Left ventricle myocardium superior (tissue), 1 donor: ENCODE data around the gene SSX1. TPM values are rescaled to one million over a fixed set of nuclear protein-coding genes. Genes with fewer than 3 reads are reported as not detected.
"Not testable (repeated sequence)": the region's sequence is repeated elsewhere in the genome, so short reads cannot be mapped to it uniquely, and the experiment has no call there.

Source experiments
- ATAC-seq: fragments of 200-7000 bp; cut with Tn5 transposase; one replicate; pipeline ENCODE4 v1.9.1; 2020; ENCODE audit warnings: mild to moderate bottlenecking, moderate library complexity
- DNase-seq: peaks from one replicate; pipeline ENCODE4 v3.0.0-alpha.2; 2020
- intact Hi-C: fragments of 100-400 bp; cut with micrococcal nuclease; formaldehyde crosslinking; loops from one replicate; pipeline ENCODE4 v1.11.0; 2022
- long read RNA-seq: library from polyadenylated mRNA; unstranded; transcript quantifications from one replicate; pipeline ENCODE4 v2.0.0, GENCODE V29; 2021
- total RNA-seq: library from RNA; stranded (reverse); fragmentation: NEBNext Ultra II Directional; extraction: Animal tissue kit (Norgen Biotek cat#: 25700); gene quantifications from one replicate; pipeline ENCODE4 v1.2.1, GENCODE V29; 2021
- donor health status: DM: no; HTN: yes; CAD: no; lungs with severe emphysema.

Gene SSX1, protein sequence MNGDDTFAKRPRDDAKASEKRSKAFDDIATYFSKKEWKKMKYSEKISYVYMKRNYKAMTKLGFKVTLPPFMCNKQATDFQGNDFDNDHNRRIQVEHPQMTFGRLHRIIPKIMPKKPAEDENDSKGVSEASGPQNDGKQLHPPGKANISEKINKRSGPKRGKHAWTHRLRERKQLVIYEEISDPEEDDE
- not detected for total RNA-seq
- long read RNA-seq = 0 reads

DNA sequence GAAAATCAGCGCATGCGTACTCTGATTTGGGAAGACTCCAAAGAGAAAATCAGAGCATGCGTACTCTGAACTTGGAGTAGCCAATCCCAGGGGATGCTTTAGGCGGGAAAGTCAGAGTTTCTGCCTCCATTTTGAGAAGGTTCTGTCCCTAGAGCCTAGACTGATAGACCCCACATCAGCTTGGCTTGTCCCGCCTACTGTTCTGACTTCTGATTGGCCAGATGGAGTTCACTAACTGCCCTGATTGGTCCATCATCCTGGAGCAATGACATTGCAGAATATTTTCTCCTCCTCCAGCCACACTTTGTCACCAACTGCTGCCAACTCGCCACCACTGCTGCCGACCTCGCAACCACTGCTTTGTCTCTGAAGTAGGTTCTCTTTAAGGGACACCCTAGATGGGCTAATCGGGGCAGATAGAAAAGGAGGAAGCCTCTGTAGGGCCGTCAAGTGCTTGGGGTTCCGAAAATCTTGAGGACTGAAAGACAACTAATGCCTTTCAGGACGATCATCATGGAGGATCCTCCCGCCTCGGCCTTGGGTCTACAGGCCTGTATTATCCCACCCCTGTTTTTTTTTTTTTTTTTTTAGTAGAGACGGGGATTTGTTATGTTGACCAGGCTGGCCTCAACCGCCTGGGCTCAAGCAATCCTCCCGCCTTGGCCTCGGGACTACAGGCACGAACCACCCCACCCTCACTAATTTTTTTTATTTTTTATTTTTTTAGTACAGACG lies at the start of gene SSX1:
SSX1 (plus strand) TSS at position 331 of the 735 bp plus-strand sequence. CDS start 1,850 bp downstream, outside the sequence.
- DNase-seq, ATAC-seq, intact Hi-C loops: not testable (repeated sequence)

DNA sequence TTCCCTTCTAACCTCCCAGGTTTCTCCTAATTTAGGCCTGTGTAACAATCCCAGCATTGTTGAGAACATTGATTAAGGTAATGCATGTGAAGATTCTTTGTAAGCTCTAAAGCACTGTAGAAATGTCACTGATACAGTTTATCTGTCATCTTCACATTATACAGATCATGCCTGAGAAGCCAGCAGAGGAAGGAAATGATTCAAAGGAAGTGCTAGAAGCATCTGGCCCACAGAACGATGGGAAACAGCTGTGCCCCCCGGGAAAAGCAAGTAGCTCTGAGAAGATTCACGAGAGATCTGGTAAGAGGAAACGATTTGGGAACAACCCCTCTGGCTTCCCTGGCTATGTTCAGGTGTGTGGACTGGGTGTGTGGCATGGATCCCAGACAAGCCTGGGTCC lies 40.9 kb upstream of the SSX1 start:
- ATAC-seq, intact Hi-C loops, DNase-seq: not testable (repeated sequence)

DNA sequence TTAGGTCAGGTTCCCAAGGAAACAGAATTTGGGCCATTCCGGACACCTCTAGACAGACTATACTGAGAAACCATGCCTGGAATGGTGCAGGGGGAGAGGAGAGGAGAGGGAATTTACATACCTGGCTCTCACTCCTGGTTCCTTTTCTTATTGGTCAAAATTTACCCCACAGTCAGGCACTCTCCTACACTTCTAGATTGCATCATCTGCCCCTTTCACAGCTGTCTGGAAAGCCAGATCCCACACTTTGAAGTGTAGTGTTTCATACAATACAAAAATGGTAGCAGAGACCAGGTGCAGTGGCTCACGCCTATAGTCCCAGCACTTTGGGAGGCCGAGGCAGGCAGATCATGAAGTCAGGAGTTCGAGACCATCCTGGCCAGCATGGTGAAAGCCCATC lies 31.0 kb upstream of the SSX1 start:
- ATAC-seq, intact Hi-C loops, DNase-seq: not testable (repeated sequence)

DNA sequence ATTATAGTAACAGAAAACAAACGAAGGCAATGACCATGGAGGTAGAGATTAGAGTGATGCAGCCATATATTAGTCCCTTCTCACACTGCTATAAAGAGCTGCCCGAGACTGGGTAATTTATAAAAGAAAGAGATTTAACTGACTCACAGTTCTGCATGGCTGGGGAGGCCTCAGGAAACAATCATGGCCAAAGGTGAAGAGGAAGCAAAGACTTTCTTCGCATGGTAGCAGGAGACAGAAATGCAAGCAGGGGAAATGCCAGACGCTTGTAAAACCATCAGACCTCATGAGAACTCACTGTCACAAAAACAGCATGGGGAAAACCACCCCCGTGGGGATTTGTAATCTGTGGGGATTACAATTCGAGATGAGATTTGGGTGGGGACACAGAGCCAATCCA lies 2.2 kb upstream of the SSX1 start:
- intact Hi-C loops, DNase-seq, ATAC-seq: not testable (repeated sequence)

DNA sequence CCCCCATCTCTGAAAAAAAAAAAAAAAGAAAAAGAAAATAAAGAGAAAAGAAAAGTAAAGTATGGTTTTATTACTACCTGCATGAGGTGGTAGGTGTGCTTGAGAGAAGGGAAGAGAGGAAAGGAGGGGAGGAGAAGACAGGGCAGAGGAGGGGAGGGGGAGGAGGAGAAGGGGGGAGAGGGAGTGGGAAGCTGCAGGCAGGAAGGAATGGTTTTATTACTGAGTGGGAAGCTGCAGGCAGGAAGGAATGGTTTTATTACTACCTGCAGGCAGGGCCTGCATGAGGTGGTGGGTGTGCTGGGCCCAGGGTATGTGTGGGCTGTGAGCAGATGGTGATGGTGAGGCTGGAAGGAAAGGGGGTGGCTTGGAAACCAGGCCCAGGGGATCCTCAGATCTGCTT lies 19.2 kb downstream of the SSX1 start:
- intact Hi-C loops, ATAC-seq, DNase-seq: not testable (repeated sequence)

DNA sequence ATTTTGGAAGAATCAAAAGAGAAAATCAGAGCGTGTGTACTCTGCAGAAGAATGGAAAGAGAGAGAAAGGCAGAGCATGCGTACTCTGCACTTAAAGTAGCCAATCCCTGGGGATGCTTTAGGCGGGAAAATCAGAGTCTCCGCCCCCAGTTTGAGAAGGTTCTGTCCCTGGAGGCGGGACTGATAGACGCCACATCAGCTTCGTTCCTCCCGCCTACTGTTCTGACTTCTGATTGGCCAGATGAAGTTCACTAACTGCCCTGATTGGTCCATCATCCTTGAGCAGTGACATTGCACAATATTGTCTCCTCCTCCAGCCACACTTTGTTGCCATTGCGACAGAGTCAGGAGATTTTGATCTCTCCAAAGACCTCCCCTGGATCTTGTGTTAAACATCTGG lies 23.8 kb downstream of the SSX1 start:
- DNase-seq (no peak), ATAC-seq (no peak)
- intact Hi-C loops = no loop called here

DNA sequence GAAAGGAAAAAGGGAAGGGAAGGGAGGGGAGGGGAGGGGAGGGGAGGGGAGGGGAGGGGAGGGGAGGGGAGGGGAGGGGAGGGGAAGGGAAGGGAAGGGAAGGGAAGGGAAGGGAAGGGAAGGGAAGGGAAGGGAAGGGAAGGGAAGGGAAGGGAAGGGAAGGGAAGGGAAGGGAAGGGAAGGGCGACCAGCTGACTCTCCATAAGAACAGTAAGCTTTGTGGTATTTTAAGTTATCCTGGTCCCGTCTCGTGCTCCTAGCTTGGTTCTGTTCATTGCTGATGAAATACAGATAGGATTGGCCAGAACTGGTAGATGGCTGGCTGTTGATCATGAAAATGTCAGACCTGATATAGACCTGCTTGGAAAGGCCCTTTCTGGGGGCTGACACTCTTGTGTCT lies 25.5 kb downstream of the SSX1 start:
- DNase-seq, intact Hi-C loops, ATAC-seq: not testable (repeated sequence)

DNA sequence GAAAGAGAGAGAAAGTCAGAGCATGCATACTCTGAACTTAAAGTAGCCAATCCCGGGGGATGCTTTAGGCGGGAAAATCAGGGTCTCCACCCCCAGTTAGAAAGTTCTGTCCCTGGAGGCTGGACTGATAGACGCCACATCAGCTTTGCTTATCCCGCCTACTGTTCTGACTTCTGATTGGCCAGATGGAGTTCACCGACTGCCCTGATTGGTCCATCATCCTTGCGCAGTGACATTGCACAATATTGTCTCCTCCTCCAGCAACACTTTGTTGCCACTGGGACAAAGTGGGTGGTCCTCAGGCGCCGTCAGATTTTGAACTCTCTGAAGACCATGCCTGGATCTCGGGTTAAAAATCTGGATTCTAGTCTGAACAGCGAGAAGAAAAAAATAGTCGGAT lies 51.0 kb downstream of the SSX1 start:
- no peak for ATAC-seq
- intact Hi-C loops = no loop called here
- DNase-seq = no peak

DNA sequence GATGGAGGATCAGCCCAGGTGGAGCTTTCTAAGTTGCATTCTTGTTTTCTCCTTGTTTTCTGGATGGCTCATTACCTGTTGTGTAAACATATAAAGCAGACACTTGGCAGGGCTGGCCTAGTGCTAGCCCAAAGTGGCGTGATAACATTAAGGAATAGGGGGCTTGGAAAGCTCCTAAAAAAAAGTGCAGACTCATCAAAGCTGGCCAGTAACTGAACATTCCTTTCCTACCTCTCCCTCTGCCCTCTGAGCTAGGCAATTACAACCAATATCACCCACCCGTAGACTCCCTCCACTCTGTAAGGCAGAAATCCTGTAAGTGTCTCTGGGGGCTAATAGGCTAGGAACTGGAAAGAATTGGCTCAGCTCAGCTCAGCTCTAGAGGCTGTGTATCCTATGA lies 58.8 kb downstream of the SSX1 start:
- DNase-seq, intact Hi-C loops, ATAC-seq: not testable (repeated sequence)

Other genes starting within 250 kb of the SSX1 start
- gene SPACA5, start 248.4 kb upstream of the SSX1 start, total RNA-seq = not detected
- 3.0 TPM for gene ZNF630, start 183.8 kb upstream of the SSX1 start, total RNA-seq
- gene SPACA5B, start 124.8 kb upstream of the SSX1 start, total RNA-seq = not detected
- gene SSX5, start 58.6 kb upstream of the SSX1 start, total RNA-seq = not detected
- not detected for gene SSX3, start 101.3 kb downstream of the SSX1 start, total RNA-seq
- gene SSX4, start 128.1 kb downstream of the SSX1 start, total RNA-seq = not detected
- gene SSX4B, start 156.6 kb downstream of the SSX1 start, total RNA-seq = not detected
- 0.50 TPM for gene SLC38A5, start 214.9 kb downstream of the SSX1 start, total RNA-seq
- gene FTSJ1, start 220.8 kb downstream of the SSX1 start, total RNA-seq = 15.1 TPM